Activated CD4-positive, alpha-beta T cell treated with anti-CD3 and anti-CD28 coated beads for 48 hours (primary cell): ENCODE results near the gene UNC13D.

Experiments used
- DNase-seq: peaks from one replicate; pipeline ENCODE4 v3.0.0-alpha.2; 2020

The UNC13D gene

DNA sequence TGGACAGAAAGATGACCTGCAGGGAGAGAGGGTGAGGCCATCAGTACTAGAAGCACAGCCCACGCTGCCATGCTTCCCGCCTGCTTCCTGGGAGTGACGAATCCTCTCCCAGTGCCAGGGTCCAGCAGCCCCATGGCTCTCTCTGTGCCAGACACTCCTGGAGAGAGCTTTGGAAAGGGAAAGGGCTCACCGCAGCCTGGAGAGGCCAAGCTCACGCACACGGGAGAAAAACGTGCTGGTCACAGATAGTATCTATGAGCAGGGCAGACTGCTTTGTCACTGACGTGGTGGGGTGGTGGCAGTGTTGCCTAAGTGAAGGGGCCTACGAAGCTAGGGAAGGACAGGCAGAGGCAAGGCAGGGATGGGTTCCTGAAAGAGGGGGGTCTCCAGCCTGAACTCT lies 5.5 kb upstream of the UNC13D start:
- DNase-seq: no peak

GRCh38 chr17:75849279-75849646 lies 5.1 kb upstream of the UNC13D start:
- no peak for DNase-seq

DNA sequence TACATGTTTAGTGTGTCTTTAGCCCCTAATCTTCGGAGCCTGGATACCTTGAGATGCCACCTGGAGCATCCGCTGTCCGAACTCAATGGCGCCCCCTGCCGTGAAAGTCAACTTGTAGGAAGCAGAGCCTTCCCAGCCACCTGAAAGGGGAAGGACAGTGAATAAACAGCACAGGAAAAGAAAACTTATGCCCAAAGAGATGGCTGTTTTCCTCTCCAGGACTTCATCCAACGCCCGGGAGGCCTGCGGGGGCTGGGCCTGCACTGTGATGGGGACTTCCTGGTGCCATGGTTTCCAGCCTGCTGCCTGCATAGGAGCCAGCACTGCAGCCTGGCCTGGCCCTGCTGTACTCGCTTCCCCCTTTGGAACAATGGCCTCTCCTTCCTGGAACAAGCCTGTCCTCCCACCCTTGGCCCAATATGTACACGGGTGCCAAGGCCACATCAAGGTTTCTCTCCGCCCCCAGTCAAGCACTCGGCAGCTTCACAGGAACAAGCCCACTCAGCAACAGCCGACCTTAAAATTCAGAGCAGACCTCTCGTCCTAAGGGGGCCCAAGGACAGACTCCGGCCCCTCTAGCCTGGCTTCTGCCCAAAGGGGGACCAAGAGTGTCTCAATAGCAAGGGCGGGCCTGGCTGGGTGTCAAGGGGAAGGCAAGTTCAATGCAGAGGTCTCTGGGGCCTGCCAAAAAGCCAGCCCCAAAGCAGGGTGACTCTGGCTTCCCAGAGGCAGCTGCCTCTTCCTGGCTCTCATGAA lies 4.5 kb upstream of the UNC13D start:
- DNase-seq: peak; percentile 91

DNA sequence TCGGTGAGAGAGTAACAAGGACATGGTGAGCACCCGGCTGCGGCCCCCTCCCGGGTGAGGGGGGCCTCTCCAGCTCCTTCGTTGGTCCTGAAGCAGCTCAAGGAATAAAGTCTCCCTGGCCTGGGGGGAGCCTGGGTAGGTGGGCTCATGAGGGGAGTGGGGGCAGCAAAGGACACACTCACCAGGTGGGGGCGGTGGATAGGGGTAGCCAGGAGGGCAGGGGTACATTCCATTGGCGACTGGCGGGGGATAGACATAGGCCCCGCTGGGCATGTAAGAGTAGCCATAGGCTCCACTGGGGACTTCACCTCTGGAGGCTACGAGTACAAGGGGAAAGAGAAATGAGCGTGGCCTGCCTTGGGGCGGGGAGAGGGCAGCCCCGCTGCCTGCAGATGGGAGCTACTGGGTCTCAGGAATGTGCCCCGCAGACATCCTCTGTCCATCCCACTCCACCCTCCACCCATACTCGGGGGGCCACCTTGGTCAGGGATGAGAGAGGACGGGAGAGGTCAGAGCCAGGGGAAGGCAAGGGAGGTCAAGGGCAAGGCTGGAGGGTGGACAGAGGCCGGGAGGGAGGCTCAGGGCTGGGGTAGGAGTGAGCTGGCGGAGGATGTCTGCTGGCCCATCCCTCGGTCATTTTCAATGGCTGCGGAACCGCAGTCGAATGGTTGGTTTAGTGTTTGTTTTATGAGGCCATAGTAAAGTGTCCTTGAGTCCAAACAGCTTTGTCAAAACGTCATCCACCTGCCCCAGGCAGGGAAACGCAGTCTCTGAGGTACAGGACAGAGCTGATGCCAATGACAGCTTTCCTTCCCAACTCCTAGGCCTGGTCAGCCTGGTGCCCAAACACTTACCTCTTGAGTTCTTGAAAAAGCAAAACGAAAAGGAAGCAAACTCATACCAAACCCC lies 3.7 kb upstream of the UNC13D start:
- DNase-seq: no peak

DNA sequence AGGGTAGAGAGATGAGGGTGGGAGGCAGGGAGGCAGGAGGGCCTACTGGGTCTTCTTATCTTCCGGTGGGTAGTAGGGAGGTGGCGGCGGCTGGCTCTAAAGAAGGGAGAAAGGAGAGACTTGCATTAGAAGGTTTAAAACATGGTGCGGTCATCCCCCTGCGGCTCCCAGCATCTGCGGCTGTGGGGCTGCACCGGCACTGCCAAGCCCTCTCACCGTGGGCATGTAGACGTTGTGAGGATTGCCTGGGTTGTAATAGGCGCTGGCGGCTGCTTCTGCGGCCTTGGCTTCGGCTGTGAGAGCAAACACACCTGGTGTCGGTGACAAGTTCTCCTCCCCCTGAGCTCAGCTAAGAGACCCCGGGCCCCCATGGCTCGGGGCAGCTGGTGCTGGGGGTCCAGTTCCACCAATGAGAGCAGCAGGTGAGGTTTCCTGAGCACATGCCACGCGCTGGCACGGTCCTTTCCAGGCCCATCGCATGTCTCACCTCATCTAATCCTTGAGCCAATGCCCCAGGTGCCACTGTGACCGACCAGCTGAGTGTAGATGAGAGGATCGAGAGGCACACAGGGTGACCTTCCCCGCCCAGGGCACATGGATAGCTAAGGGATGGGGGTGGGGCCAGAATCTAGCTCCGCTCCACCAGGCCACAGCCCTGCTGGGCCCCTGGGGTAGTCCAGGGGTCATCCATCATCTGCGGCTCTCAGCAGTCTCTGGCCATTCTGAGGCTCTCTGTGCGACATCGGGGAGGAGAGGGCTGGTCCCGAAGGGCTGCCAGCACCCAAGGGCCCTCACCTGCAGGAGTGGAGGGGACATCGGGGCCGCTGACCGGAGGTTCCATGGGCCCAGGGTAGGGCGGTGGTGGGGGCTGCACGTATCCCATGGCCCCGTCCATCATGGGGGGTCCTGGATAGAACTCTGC lies 2.7 kb upstream of the UNC13D start:
- no peak for DNase-seq

DNA sequence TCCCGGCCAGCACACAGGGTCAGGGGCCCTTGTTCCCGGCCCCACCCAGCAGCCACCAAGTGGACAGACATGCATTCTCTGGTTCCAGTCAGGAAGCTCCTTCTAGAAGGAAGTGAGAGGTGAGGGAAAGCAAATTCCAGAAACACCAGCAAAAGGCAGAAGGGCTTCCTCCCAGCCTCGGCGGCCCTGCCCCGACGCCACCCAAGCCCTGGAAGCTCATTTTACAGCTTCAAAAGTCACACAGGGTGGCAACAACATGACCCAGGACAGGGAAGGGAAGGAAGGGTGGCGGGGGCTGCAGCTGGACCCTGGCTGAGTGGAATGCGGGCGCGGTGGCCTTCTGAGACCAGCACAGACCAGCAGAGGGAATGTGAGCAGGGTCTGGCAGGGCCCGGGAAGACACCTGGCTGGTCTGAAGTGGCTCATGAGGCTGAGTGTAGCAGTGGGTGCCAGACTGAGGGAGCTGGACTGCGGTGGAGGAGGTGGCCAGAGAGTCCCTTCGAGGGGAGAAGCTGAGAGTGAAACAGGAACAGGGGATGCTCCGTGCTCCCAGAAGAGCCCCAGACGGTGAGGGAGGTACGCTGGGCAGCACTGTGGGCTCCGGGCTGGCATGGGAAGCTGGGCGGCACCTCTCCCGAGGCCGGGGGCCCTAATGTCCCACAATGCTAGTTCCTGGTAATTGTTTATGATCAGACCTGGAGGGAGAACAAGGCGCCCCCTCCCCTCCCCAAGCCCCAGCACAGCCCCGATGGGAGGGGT lies 1.9 kb upstream of the UNC13D start:
- no peak for DNase-seq

DNA sequence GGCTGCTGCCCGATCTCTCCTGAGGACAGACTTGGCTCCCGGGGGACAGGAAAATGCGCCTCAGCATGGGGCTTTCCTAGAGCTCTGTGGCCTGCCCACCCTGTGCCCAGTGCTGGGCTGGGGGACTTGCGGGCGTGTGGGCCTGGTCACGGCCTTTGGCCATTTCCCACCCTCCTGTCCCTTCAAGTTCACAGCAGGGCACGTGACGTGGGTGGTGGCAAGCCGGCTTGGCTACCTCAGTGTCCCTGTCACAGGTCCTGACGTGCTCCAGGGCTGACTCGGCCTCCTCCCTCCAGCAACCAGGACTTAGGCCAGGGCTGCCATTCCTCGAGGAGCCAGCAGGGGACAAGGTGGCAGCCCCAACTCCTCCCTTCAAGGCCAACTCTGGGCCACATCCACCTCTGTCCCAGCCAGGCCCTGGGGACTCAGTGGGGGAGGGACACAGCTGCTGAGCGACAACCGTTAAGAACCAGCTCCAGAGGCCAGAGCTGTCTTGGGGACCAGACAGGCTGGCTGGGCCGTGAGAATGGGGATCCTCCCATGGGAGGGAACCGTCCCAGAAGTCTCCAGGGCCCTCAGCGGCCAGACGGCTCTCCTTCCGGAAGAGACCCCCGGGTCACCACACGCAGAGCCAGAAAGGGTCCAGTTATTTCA lies 981 bp upstream of the UNC13D start:
- peak; percentile 85 for DNase-seq

- DNase-seq: peak; percentile 35
Observed at GRCh38 chr17:75844530-75845057, 390 bp upstream of the UNC13D start.

- peak; percentile 55 for DNase-seq
Observed at GRCh38 chr17:75842963-75843576, 1.1 kb downstream of the UNC13D start.

- no peak for DNase-seq
Observed at GRCh38 chr17:75842411-75842810, 1.8 kb downstream of the UNC13D start.

DNA sequence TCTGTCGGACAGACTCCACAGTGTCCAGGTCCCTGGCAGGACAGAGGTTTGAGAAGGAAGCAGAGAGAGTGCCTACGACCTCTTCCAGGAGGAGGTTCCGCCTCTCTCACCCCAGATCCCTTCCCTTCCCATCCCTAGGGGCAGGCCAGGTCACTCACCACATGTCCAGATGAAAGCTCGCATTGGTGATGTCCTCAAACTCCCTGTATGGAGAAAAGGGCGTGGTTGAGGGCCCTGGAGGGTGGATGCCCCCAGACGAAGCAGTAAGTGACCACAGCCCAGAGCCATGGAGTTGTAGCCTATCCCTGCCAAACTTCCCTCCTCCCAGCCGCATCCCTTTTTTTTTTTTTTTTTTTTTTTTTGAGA lies 3.4 kb downstream of the UNC13D start:
- DNase-seq: no peak

GRCh38 chr17:75839942-75840798 lies 4.0 kb downstream of the UNC13D start:
- DNase-seq: no peak

- DNase-seq: no peak
Observed at GRCh38 chr17:75838410-75838809, 5.8 kb downstream of the UNC13D start.

- DNase-seq: no peak
Observed at GRCh38 chr17:75837899-75838298, 6.3 kb downstream of the UNC13D start.

- no peak for DNase-seq
Observed at GRCh38 chr17:75836605-75837004, 7.6 kb downstream of the UNC13D start.

GRCh38 chr17:75835654-75835987 lies 8.6 kb downstream of the UNC13D start:
- no peak for DNase-seq

- DNase-seq: no peak
Observed at GRCh38 chr17:75834928-75835653, 9.1 kb downstream of the UNC13D start.

- DNase-seq: no peak
Observed at GRCh38 chr17:75834279-75834920, 9.8 kb downstream of the UNC13D start.
